Stomach (tissue), 4 donors: Measurements from ENCODE around the gene MRFAP1L1.

Experiments
- POLR2A ChIP-seq, 4 donors: fragments of 450-650 bp; IDR thresholded peaks; one replicate each; pipeline ENCODE4 v1.6.1; 2016; ENCODE audit warnings: antibody characterized with exemption in 4 of 4, control low read depth in 2 of 4, mild to moderate bottlenecking in 1 of 4, moderate library complexity in 1 of 4
- TF ChIP-seq, protein P1 (sequence below), 7 experiments: fragments of 450-650 bp in 4 of 7; fragments of 200-600 bp in 3 of 7; sonication (generic) in 3 of 7; IDR thresholded peaks; one replicate each; pipeline ENCODE4 v1.5.1; 2016 to 2019; ENCODE audit warnings: antibody characterized with exemption in 7 of 7, control low read depth in 2 of 7, mild to moderate bottlenecking in 1 of 7

GRCh38 chr4:6715704-6716017, 6.0 kb upstream of the MRFAP1L1 start:
- TF ChIP-seq, protein P1, sequence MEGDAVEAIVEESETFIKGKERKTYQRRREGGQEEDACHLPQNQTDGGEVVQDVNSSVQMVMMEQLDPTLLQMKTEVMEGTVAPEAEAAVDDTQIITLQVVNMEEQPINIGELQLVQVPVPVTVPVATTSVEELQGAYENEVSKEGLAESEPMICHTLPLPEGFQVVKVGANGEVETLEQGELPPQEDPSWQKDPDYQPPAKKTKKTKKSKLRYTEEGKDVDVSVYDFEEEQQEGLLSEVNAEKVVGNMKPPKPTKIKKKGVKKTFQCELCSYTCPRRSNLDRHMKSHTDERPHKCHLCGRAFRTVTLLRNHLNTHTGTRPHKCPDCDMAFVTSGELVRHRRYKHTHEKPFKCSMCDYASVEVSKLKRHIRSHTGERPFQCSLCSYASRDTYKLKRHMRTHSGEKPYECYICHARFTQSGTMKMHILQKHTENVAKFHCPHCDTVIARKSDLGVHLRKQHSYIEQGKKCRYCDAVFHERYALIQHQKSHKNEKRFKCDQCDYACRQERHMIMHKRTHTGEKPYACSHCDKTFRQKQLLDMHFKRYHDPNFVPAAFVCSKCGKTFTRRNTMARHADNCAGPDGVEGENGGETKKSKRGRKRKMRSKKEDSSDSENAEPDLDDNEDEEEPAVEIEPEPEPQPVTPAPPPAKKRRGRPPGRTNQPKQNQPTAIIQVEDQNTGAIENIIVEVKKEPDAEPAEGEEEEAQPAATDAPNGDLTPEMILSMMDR (IDR thresholded peaks at IDR 0.05) = no peak
- no peak for TF ChIP-seq POLR2A (IDR thresholded peaks at IDR 0.05)
